D721Med (cell line): ENCODE results near the gene ZNF850.
A peak's percentile ranks its signal among the peaks of the same experiment; 100 is the strongest.
"Not testable (repeated sequence)": the region's sequence is repeated elsewhere in the genome, so short reads cannot be mapped to it uniquely, and the experiment has no call there.

ENCODE experiments used
- DNase-seq: peaks from one replicate; pipeline ENCODE4 v3.0.0; 2011; ENCODE audit warnings: low spot score; ENCODE audit not compliant: insufficient read length
- FAIRE-seq: peaks from 2 replicates; lab custom pipeline; 2011; peaks lifted over from hg19 to GRCh38; lab: Jason Lieb, UNC
- CTCF ChIP-seq: IDR thresholded peaks from 2 replicates; pipeline ENCODE4 v1.5.1; 2012; ENCODE audit warnings: mild to moderate bottlenecking, control low read depth; ENCODE audit not compliant: insufficient read depth; ENCODE audit errors: missing control alignments

ZNF850 gene

DNA sequence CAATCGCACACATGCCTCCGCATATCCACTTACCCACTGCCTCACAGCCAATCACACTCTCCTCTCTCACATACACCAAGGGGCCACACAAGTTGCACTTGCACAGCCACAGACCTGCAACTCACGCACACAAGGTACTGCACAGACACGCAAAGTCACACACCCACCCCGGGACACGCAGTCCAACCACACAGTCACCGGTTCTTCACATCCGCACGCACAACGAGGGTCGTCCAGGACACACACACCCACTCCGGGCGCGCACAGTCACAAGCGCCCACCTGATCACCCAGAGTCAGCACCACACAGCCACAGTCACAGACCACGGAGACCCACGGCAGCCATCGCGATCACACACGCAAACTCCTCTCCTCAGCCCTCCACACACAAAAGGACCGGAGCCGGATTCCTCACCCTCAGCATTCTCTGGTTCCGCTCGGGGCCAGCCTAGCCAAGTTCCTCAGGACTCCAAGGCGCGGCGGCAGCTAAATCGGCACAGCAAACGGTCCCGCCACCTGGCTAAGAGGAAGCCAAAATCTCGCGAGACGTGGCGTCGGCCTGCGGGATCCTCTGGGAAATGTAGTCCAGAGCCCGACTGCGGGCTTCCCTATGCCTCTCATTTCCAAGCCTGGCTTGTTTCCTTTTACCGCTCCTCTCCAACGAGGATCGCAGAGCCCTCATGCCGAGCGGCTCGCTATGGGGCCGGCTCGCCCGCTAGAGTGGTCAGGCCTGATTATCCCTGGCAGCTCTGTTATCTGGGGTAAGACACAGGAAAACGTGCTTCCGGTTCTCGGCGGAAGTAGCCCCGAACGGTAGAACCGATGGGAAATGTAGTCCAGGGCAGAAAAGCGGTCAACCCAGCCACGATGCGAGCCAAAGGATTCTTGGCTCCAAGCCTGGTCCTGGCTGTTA is at the start of gene ZNF850:
TSS of gene ZNF850 (minus strand) at position 497 of the 912 bp plus-strand sequence. CDS start 10,201 bp downstream, outside the sequence.
- no peak for TF ChIP-seq CTCF
- DNase-seq (peak; percentile 61), FAIRE-seq (peak; percentile 16)

- TF ChIP-seq CTCF, result no peak
- no peak for FAIRE-seq
- DNase-seq, result no peak
These were observed 49.2 kb upstream of the ZNF850 start for GRCh38 chr19:36821758-36822157.

- DNase-seq, result no peak
- TF ChIP-seq CTCF, result no peak
- peak; percentile 53 for FAIRE-seq
These were observed 46.6 kb upstream of the ZNF850 start for GRCh38 chr19:36819130-36819630.

DNA sequence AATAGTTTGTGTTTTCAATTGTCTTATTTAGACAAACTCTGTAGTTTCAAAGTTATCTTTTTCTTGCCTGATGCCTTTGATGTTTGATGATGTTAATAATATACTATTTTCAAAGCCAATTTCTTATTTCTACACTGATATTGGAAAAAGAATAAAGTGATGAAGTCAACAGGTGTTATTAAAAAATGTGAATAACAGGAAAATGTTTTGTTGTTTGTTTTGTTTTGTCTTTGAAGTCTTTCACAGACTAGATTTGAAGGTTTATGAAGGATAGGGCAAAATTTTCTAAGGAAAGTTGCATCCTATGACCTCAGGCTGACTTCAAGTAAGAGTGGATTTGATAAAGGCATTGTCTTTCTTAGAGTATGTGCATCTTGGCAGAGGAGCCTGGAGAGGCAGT is 34.4 kb upstream of the ZNF850 start:
- FAIRE-seq, result no peak
- no peak for TF ChIP-seq CTCF
- DNase-seq, result no peak

GRCh38 chr19:36805364-36805763 is 32.8 kb upstream of the ZNF850 start:
- TF ChIP-seq CTCF, result no peak
- DNase-seq (no peak), FAIRE-seq (no peak)

DNA sequence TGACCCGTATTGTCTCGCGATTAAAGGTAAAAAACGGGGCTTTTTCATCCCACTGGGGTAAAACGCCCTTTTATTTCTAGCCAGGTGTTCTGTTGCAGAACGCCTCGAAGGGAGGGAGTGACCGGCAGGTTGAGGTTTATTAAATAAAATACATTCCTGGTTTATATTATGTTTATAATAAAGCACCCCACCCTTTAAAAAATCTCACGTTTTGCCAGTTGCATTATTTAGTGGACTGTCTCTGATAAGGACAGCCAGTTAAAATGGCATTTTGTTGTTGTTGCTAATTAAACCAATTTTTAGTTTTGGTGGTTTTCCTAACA is 25.1 kb upstream of the ZNF850 start:
- no peak for FAIRE-seq
- no peak for DNase-seq
- no peak for TF ChIP-seq CTCF

DNA sequence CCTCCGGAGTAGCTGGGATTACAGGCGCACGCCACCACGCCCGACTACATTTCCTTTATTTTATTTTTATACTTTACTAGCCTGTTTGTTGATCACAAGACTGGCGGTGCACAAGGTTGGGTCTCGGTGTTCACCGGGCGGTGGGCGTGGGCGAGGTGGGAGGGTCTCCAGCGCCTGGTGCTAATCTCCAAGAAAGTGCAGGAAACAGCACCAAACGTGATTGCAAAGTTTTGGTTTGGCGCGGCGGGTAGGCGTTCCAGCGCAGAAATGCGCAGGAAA is 24.0 kb upstream of the ZNF850 start:
- no peak for FAIRE-seq

GRCh38 chr19:36791420-36792141 is 19.0 kb upstream of the ZNF850 start:
- not testable (repeated sequence) for DNase-seq, FAIRE-seq

More for the DNA sequence above, 24.0 kb upstream of the ZNF850 start:
- no peak for TF ChIP-seq CTCF
- DNase-seq, result no peak
